ENCODE results near the gene SLFN14.
A peak's percentile ranks its signal among the peaks of the same experiment; 100 is the strongest.
"Not testable (repeated sequence)": the region's sequence is repeated elsewhere in the genome, so short reads cannot be mapped to it uniquely, and the experiment has no call there.

SLFN14 gene

GRCh38 chr17:35559495-35560210, 966 bp downstream of the SLFN14 start:
- no peak for DNase-seq (ENCODE audit: low read depth)

- no peak for DNase-seq (ENCODE audit: low read depth)
Measured at GRCh38 chr17:35557353-35557752, 3.3 kb downstream of the SLFN14 start.

GRCh38 chr17:35555691-35556090, 4.9 kb downstream of the SLFN14 start:
- no peak for DNase-seq (ENCODE audit: low read depth)

- DNase-seq (ENCODE audit: low read depth): no peak
Measured at GRCh38 chr17:35554668-35555067, 6.0 kb downstream of the SLFN14 start.

- DNase-seq (ENCODE audit: low read depth): no peak
Measured at GRCh38 chr17:35553310-35553709, 7.3 kb downstream of the SLFN14 start.

- DNase-seq (ENCODE audit: low read depth): no peak
Measured at GRCh38 chr17:35548978-35549377, 11.6 kb downstream of the SLFN14 start.

- DNase-seq (ENCODE audit: low read depth): no peak
Measured at GRCh38 chr17:35548208-35548810, 12.3 kb downstream of the SLFN14 start.

GRCh38 chr17:35546487-35546886, 14.1 kb downstream of the SLFN14 start:
- DNase-seq (ENCODE audit: low read depth): no peak

- no peak for DNase-seq (ENCODE audit: low read depth)
Measured at GRCh38 chr17:35545150-35545549, 15.5 kb downstream of the SLFN14 start.

- peak; percentile 87 for DNase-seq (ENCODE audit: low read depth)
Measured at GRCh38 chr17:35543856-35544255, 16.8 kb downstream of the SLFN14 start.

GRCh38 chr17:35542990-35543389, 17.6 kb downstream of the SLFN14 start:
- no peak for DNase-seq (ENCODE audit: low read depth)

GRCh38 chr17:35541434-35541833, 19.2 kb downstream of the SLFN14 start:
- DNase-seq (ENCODE audit: low read depth): peak; percentile 13

GRCh38 chr17:35540589-35541404, 19.8 kb downstream of the SLFN14 start:
- peak; percentile 83 for DNase-seq (ENCODE audit: low read depth)

GRCh38 chr17:35539659-35540026, 21.0 kb downstream of the SLFN14 start:
- DNase-seq (ENCODE audit: low read depth): no peak

- peak; percentile 5 for DNase-seq (ENCODE audit: low read depth)
Measured at GRCh38 chr17:35537601-35538141, 22.9 kb downstream of the SLFN14 start, which contains the start of gene SLFN12L. Gene SLFN12L (minus strand): TSS chr17:35537678. CDS start chr17:35522364, 15,314 bp downstream.

GRCh38 chr17:35536664-35537171, 23.9 kb downstream of the SLFN14 start:
- DNase-seq (ENCODE audit: low read depth): peak; percentile 8

GRCh38 chr17:35535406-35535805, 25.2 kb downstream of the SLFN14 start:
- not testable (repeated sequence) for DNase-seq (ENCODE audit: low read depth)

- DNase-seq (ENCODE audit: low read depth): no peak
Measured at GRCh38 chr17:35534576-35535093, 26.0 kb downstream of the SLFN14 start.

GRCh38 chr17:35531160-35531559, 29.5 kb downstream of the SLFN14 start:
- DNase-seq (ENCODE audit: low read depth): no peak

- DNase-seq (ENCODE audit: low read depth): no peak
Measured at GRCh38 chr17:35529866-35530265, 30.8 kb downstream of the SLFN14 start.

GRCh38 chr17:35529326-35529725, 31.3 kb downstream of the SLFN14 start:
- DNase-seq (ENCODE audit: low read depth): not testable (repeated sequence)

- no peak for DNase-seq (ENCODE audit: low read depth)
Measured at GRCh38 chr17:35523296-35523695, 37.3 kb downstream of the SLFN14 start.
